Skeletal muscle tissue (tissue), 4 donors: ENCODE measurements around the gene DPP6. TPM values are rescaled to one million over a fixed set of nuclear protein-coding genes. Genes with fewer than 3 reads are reported as not detected.

Experiments
- H3K27ac ChIP-seq: one replicate; pipeline ENCODE4 v1.7.0; 2013; ENCODE audit warnings: mild to moderate bottlenecking, low read depth, low read length, inconsistent platforms
- H3K27me3 ChIP-seq, 3 donors: one replicate each; pipeline ENCODE4 v1.7.0; 2013; ENCODE audit warnings: low read length in 3 of 3; ENCODE audit not compliant: control insufficient read depth in 3 of 3, insufficient read depth in 3 of 3
- H3K36me3 ChIP-seq, 3 donors: one replicate each; pipeline ENCODE4 v1.7.0; 2013; ENCODE audit warnings: low read length in 3 of 3; ENCODE audit not compliant: control insufficient read depth in 3 of 3, insufficient read depth in 3 of 3
- H3K4me1 ChIP-seq, 3 donors: one replicate each; pipeline ENCODE4 v1.7.0; 2013; ENCODE audit warnings: low read length in 3 of 3, mild to moderate bottlenecking in 3 of 3; ENCODE audit not compliant: control insufficient read depth in 3 of 3, insufficient read depth in 3 of 3
- H3K4me3 ChIP-seq, 3 donors: one replicate each; pipeline ENCODE4 v1.7.0; 2013; ENCODE audit warnings: low read length in 3 of 3
- H3K9ac ChIP-seq, 3 donors: one replicate each; pipeline ENCODE4 v1.7.0; 2013; ENCODE audit warnings: low read length in 3 of 3, mild to moderate bottlenecking in 3 of 3, moderate library complexity in 2 of 3, low read depth in 1 of 3
- H3K9me3 ChIP-seq, 3 donors: one replicate each; pipeline ENCODE4 v1.7.0; 2013; ENCODE audit warnings: low read length in 3 of 3; ENCODE audit not compliant: control insufficient read depth in 3 of 3
- total RNA-seq: library from RNA; depleted of rRNA; stranded (reverse); fragments of >200 nt; gene quantifications from one replicate; pipeline ENCODE4 v1.2.3, GENCODE V29; 2014
- donor health status: Osteomylitis.

The DPP6 gene
- total RNA-seq, 1 donor from 2014 or later = 4.2 TPM

GRCh38 chr7:154177584-154177983, 125.4 kb downstream of the DPP6 start:
- H3K36me3 ChIP-seq = no peaks in the 10 kb centered on the region
- H3K4me1 ChIP-seq = no peaks in the 10 kb centered on the region
- peaks cover 2 to 7% (median 5%) of the 10 kb centered on the region in 3 donors for H3K27me3 ChIP-seq
- no peaks in the 10 kb centered on the region for H3K9me3 ChIP-seq
- no peak overlapping the region for H3K9ac ChIP-seq
- no peak overlapping the region for H3K4me3 ChIP-seq
- H3K27ac ChIP-seq = no peak overlapping the region

- no peak overlapping the region for H3K9ac ChIP-seq
- no peaks in the 10 kb centered on the region for H3K4me1 ChIP-seq
- H3K36me3 ChIP-seq = no peaks in the 10 kb centered on the region
- no peak overlapping the region for H3K4me3 ChIP-seq
- H3K27ac ChIP-seq = no peak overlapping the region
- peaks cover 4 to 10% (median 7%) of the 10 kb centered on the region in 3 donors for H3K27me3 ChIP-seq
- no peaks in the 10 kb centered on the region for H3K9me3 ChIP-seq
These were observed 126.7 kb downstream of the DPP6 start for GRCh38 chr7:154178895-154179294.

- Histone ChIP-seq H3K36me3 (no peaks in the 10 kb centered on the region), H3K27me3 (peaks cover 4 to 11% (median 10%) of the 10 kb centered on the region in 3 donors), H3K4me3 (no peak overlapping the region), H3K9ac (no peak overlapping the region), H3K9me3 (no peaks in the 10 kb centered on the region), H3K4me1 (no peaks in the 10 kb centered on the region), H3K27ac (no peak overlapping the region)
These were observed 131.3 kb downstream of the DPP6 start for GRCh38 chr7:154183482-154183881.

GRCh38 chr7:154183946-154184345, 131.7 kb downstream of the DPP6 start:
- Histone ChIP-seq H3K9ac (no peak overlapping the region), H3K4me1 (no peaks in the 10 kb centered on the region), H3K36me3 (no peaks in the 10 kb centered on the region), H3K9me3 (no peaks in the 10 kb centered on the region), H3K27ac (no peak overlapping the region), H3K27me3 (peaks cover 4 to 11% (median 10%) of the 10 kb centered on the region in 3 donors), H3K4me3 (no peak overlapping the region)

- Histone ChIP-seq H3K36me3 (no peaks in the 10 kb centered on the region), H3K27me3 (peaks cover 4 to 11% (median 10%) of the 10 kb centered on the region in 3 donors), H3K27ac (no peak overlapping the region), H3K4me1 (no peaks in the 10 kb centered on the region), H3K4me3 (no peak overlapping the region), H3K9me3 (no peaks in the 10 kb centered on the region), H3K9ac (no peak overlapping the region)
These were observed 134.6 kb downstream of the DPP6 start for GRCh38 chr7:154186811-154187210.

GRCh38 chr7:154188330-154188729, 136.1 kb downstream of the DPP6 start:
- no peaks in the 10 kb centered on the region for H3K36me3 ChIP-seq
- H3K4me1 ChIP-seq = no peaks in the 10 kb centered on the region
- no peak overlapping the region for H3K27ac ChIP-seq
- H3K4me3 ChIP-seq = no peak overlapping the region
- no peaks in the 10 kb centered on the region for H3K9me3 ChIP-seq
- no peak overlapping the region for H3K9ac ChIP-seq
- peaks cover 0 to 10% (median 3%) of the 10 kb centered on the region in 3 donors for H3K27me3 ChIP-seq

- Histone ChIP-seq H3K27me3 (no peaks in the 10 kb centered on the region), H3K36me3 (no peaks in the 10 kb centered on the region), H3K4me3 (no peak overlapping the region), H3K27ac (no peak overlapping the region), H3K4me1 (no peaks in the 10 kb centered on the region), H3K9ac (no peak overlapping the region), H3K9me3 (no peaks in the 10 kb centered on the region)
These were observed 143.1 kb downstream of the DPP6 start for GRCh38 chr7:154195266-154195665.

- no peaks in the 10 kb centered on the region for H3K36me3 ChIP-seq
- H3K9ac ChIP-seq = no peak overlapping the region
- no peak overlapping the region for H3K4me3 ChIP-seq
- H3K9me3 ChIP-seq = no peaks in the 10 kb centered on the region
- H3K27me3 ChIP-seq = no peaks in the 10 kb centered on the region
- no peak overlapping the region for H3K27ac ChIP-seq
- no peaks in the 10 kb centered on the region for H3K4me1 ChIP-seq
These were observed 146.3 kb downstream of the DPP6 start for GRCh38 chr7:154198481-154198880.

GRCh38 chr7:154200241-154200640, 148.0 kb downstream of the DPP6 start:
- H3K36me3 ChIP-seq = no peaks in the 10 kb centered on the region
- no peaks in the 10 kb centered on the region for H3K27me3 ChIP-seq

GRCh38 chr7:154202002-154202401, 149.8 kb downstream of the DPP6 start:
- no peaks in the 10 kb centered on the region for H3K9me3 ChIP-seq
- H3K4me3 ChIP-seq = no peak overlapping the region
- H3K27me3 ChIP-seq = no peaks in the 10 kb centered on the region
- no peaks in the 10 kb centered on the region for H3K4me1 ChIP-seq
- no peaks in the 10 kb centered on the region for H3K36me3 ChIP-seq
- H3K27ac ChIP-seq = no peak overlapping the region
- H3K9ac ChIP-seq = no peak overlapping the region

More at GRCh38 chr7:154200241-154200640, 148.0 kb downstream of the DPP6 start:
- Histone ChIP-seq H3K4me3 (no peak overlapping the region), H3K27ac (no peak overlapping the region), H3K4me1 (no peaks in the 10 kb centered on the region), H3K9me3 (no peaks in the 10 kb centered on the region), H3K9ac (no peak overlapping the region)

- no peak overlapping the region for H3K4me3 ChIP-seq
- H3K9me3 ChIP-seq = no peaks in the 10 kb centered on the region
- H3K36me3 ChIP-seq = no peaks in the 10 kb centered on the region
- H3K27me3 ChIP-seq = no peaks in the 10 kb centered on the region
- H3K4me1 ChIP-seq = no peaks in the 10 kb centered on the region
- no peak overlapping the region for H3K9ac ChIP-seq
- H3K27ac ChIP-seq = no peak overlapping the region
These were observed 151.8 kb downstream of the DPP6 start for GRCh38 chr7:154204046-154204445.
